Chondrocyte (in vitro differentiated cells): ENCODE results near the gene WTAP. TPM values are rescaled to one million over a fixed set of nuclear protein-coding genes. Genes with fewer than 3 reads are reported as not detected.
"Not testable (repeated sequence)": the region's sequence is repeated elsewhere in the genome, so short reads cannot be mapped to it uniquely, and the experiment has no call there.

Experiments used
- DNase-seq: peaks from one replicate; pipeline ENCODE4 v3.0.0; 2021; ENCODE audit warnings: mixed read lengths, low spot score
- H3K27ac Mint-ChIP-seq: one replicate; pipeline ENCODE4 v1.8.0; 2021; ENCODE audit warnings: mild to moderate bottlenecking, moderate library complexity, mixed read lengths; ENCODE audit not compliant: unreplicated experiment
- H3K27me3 Mint-ChIP-seq: 2 replicates; pipeline ENCODE4 v1.8.0; 2021; ENCODE audit warnings: low read depth, mixed read lengths
- H3K36me3 Mint-ChIP-seq: 2 replicates; pipeline ENCODE4 v1.8.0; 2021; ENCODE audit warnings: low read depth, mixed read lengths
- H3K4me1 Mint-ChIP-seq: 2 replicates; pipeline ENCODE4 v1.8.0; 2021; ENCODE audit warnings: low read depth, mild to moderate bottlenecking, mixed read lengths
- H3K4me3 Mint-ChIP-seq: one replicate; pipeline ENCODE4 v1.8.0; 2021; ENCODE audit warnings: mild to moderate bottlenecking, moderate library complexity, mixed read lengths; ENCODE audit not compliant: unreplicated experiment
- H3K9me3 Mint-ChIP-seq: 2 replicates; pipeline ENCODE4 v1.8.0; 2021; ENCODE audit warnings: low read depth, mixed read lengths
- total RNA-seq: library from RNA; stranded (reverse); gene quantifications from 3 replicates; pipeline ENCODE4 v1.2.1, GENCODE V29; 2021
- TF ChIP-seq, protein P1 (sequence below): fragments of 200-600 bp; sonication (generic); IDR thresholded peaks from 2 replicates; pipeline ENCODE4 v1.5.0; 2021; ENCODE audit warnings: antibody characterized with exemption, mild to moderate bottlenecking, moderate library complexity

WTAP gene
- total RNA-seq, 1 donor from 2014 or later: 65.9 TPM

DNA sequence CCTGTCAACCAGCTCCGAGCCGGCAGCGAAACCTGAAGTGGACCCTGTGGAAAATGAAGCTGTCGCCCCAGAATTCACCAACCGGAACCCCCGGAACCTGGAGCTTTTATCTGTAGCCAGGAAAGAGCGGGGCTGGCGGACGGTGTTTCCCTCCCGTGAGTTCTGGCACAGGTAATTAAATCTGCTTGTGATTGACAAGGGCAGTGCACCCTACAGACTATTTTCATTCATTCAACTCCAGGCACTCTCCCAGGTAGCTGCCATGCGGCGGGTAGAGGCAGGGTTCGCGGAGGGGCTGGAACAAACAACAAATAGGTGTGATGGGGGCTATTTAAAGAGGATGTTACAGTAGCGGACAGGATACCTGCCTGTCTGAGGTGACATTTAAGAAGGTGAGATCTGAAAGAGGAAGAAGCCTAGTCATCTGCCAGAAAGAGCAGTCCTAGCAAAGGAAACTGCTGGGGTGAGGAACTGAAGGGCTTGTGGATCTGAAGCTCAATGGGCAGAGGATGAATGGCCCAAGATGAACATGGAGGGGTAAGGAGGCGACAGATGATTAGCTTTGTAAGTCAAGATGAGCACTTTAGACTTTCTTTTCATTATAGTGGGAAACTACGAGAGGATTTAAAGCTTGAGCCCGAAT lies 63.8 kb downstream of the WTAP start:
- Mint-ChIP-seq H3K4me3 (peak overlapping the region; percentile 98), H3K27me3 (no peaks in the 10 kb centered on the region), H3K36me3 (peaks cover 19% of the 10 kb centered on the region), H3K9me3 (no peaks in the 10 kb centered on the region), H3K27ac (peak overlapping the region; percentile 99), H3K4me1 (peaks cover 42% of the 10 kb centered on the region)
- no peak for DNase-seq
- TF ChIP-seq, protein P1, sequence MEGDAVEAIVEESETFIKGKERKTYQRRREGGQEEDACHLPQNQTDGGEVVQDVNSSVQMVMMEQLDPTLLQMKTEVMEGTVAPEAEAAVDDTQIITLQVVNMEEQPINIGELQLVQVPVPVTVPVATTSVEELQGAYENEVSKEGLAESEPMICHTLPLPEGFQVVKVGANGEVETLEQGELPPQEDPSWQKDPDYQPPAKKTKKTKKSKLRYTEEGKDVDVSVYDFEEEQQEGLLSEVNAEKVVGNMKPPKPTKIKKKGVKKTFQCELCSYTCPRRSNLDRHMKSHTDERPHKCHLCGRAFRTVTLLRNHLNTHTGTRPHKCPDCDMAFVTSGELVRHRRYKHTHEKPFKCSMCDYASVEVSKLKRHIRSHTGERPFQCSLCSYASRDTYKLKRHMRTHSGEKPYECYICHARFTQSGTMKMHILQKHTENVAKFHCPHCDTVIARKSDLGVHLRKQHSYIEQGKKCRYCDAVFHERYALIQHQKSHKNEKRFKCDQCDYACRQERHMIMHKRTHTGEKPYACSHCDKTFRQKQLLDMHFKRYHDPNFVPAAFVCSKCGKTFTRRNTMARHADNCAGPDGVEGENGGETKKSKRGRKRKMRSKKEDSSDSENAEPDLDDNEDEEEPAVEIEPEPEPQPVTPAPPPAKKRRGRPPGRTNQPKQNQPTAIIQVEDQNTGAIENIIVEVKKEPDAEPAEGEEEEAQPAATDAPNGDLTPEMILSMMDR: no peak

DNA sequence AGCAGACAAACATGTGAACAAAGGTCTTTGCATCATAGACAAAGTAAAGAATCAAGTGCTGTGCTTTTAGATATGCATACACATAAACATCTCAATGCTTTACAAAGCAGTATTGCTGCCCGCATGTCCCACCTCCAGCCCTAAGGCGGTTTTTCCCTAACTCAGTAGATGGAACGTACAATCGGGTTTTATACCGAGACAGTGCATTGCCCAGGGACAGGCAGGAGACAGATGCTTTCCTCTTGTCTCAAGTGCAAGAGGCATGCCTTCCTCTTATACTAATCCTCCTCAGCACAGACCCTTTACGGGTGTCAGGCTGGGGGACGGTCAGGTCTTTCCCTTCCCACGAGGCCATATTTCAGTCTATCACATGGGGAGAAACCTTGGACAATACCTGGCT lies 67.7 kb downstream of the WTAP start:
- H3K4me3 Mint-ChIP-seq, H3K27ac Mint-ChIP-seq, H3K27me3 Mint-ChIP-seq, H3K9me3 Mint-ChIP-seq, DNase-seq: not testable (repeated sequence)
- peaks cover 29% of the 10 kb centered on the region for H3K36me3 Mint-ChIP-seq
- peaks cover 21% of the 10 kb centered on the region for H3K4me1 Mint-ChIP-seq

DNA sequence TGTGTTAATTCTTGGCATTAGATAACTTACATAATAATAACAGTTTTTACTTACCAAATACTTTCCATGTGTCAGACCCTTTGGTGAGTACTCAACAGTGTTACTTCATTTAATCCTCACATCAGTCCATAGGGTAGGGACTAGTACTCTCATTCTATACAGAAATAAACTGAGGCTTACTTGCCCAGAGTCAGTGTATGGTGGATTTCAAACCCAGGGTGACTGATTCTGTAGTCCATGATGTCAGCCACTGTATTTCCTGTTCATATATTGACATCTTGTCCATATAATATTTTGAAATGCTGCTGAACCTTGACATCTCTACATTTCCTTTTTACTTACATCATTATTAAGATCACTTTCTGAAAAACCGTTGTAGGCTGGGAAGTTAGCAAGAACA lies 70.2 kb downstream of the WTAP start:
- Mint-ChIP-seq H3K9me3 (no peaks in the 10 kb centered on the region), H3K36me3 (peaks cover 27% of the 10 kb centered on the region), H3K27ac (no peak overlapping the region), H3K4me3 (no peak overlapping the region), H3K27me3 (no peaks in the 10 kb centered on the region), H3K4me1 (peaks cover 4% of the 10 kb centered on the region)
- TF ChIP-seq, protein P1: no peak
- DNase-seq: no peak

DNA sequence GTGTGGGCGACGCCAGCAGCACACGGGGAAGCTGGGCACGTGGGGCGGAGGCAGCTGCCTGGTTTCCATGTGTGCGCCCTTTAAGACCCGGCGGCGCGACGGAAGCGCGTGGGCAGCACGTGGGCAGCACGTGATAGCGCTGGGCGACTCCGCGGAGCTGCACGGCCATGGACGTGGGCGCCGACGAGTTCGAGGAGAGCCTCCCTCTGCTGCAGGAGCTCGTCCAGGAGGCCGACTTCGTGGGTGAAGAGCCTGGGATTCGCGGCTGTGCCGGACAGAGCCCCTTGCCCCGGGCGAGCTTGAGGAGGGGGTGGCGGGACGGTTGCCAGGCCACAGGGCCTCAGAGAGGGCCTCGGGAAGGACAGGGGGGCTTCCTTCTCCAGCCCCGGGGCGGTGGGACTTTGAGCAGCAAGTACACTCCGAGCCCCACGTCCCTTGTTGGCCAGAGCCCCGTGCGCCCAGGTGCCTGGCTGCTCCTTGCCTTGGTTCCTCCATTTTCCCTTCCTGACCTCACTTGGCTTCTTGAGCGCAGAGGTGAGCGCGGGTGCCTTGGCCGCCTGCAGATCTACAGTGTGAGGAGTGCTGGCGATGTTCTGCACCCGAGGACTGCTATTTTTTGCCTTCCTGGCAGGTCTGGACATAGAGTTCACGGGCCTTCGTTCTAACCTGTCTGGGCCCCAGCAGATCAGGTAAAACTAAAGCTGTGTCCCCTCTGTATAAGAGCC lies 73.0 kb downstream of the WTAP start, which contains the start of gene PNLDC1:
Gene PNLDC1, plus strand, starts transcription at position 136 of the 725 bp plus-strand sequence. Its CDS starts 32 bp downstream, at position 168.
- H3K4me1 Mint-ChIP-seq: no peaks in the 10 kb centered on the region
- peaks cover 20% of the 10 kb centered on the region for H3K36me3 Mint-ChIP-seq
- no peaks in the 10 kb centered on the region for H3K27me3 Mint-ChIP-seq
- H3K4me3 Mint-ChIP-seq: no peak within 1 kb of the TSS
- no peak within 1 kb of the TSS for H3K27ac Mint-ChIP-seq
- H3K9me3 Mint-ChIP-seq: no peaks in the 10 kb centered on the region
- DNase-seq: no peak
- TF ChIP-seq, protein P1: no peak

DNA sequence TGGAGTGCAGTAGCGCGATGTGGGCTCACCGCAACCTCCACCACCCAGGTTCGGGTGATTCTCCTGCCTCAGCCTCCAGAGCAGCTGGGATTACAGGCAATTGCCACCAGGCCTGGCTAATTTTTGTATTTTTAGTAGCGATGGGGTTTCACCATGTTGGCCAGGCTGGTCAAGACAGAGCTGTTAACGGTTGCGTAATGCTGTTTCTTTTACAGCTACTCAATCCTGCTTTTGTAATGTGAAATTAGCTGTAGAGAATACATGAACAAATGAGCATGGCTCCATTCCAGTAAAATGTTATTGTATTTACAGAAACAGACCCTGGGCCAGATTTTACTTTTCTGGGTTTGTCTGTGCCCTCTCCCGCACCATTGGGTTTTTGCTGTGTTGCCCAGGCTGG lies 74.6 kb downstream of the WTAP start:
- no peaks in the 10 kb centered on the region for H3K27me3 Mint-ChIP-seq
- no peak for DNase-seq
- H3K4me1 Mint-ChIP-seq: no peaks in the 10 kb centered on the region
- no peaks in the 10 kb centered on the region for H3K9me3 Mint-ChIP-seq
- TF ChIP-seq, protein P1: no peak
- H3K27ac Mint-ChIP-seq: no peak overlapping the region
- peaks cover 20% of the 10 kb centered on the region for H3K36me3 Mint-ChIP-seq
- H3K4me3 Mint-ChIP-seq: no peak overlapping the region
